H9 (cell line): ENCODE measurements around the gene ZMYM2. TPM values are rescaled to one million over a fixed set of nuclear protein-coding genes. Genes with fewer than 3 reads are reported as not detected.

Experiments used
- DNase-seq: peaks from one replicate; pipeline ENCODE4 v3.0.0-alpha.2; 2017
- H2AFZ ChIP-seq: one replicate; pipeline ENCODE4 v1.6.1; 2013; ENCODE audit warnings: mild to moderate bottlenecking, low read length, control low read depth, moderate library complexity
- H2AK5ac ChIP-seq: 2 replicates; pipeline ENCODE4 v1.6.1; 2013; ENCODE audit warnings: low read length, control low read depth, mixed read lengths; ENCODE audit not compliant: insufficient read length
- H2BK120ac ChIP-seq: one replicate; pipeline ENCODE4 v1.6.1; 2013; ENCODE audit warnings: low read depth, mild to moderate bottlenecking, low read length, control low read depth, inconsistent platforms; ENCODE audit not compliant: poor library complexity, severe bottlenecking
- H2BK12ac ChIP-seq: 2 replicates; pipeline ENCODE4 v1.6.1; 2013; ENCODE audit warnings: low read length, control low read depth, mixed read lengths, low read depth; ENCODE audit not compliant: insufficient read length
- H2BK15ac ChIP-seq: 2 replicates; pipeline ENCODE4 v1.6.1; 2013; ENCODE audit warnings: low read depth, low read length, control low read depth
- H2BK20ac ChIP-seq: one replicate; pipeline ENCODE4 v1.6.1; 2013; ENCODE audit warnings: low read depth, mild to moderate bottlenecking, low read length, control low read depth, inconsistent platforms; ENCODE audit not compliant: poor library complexity, severe bottlenecking
- H2BK5ac ChIP-seq: 2 replicates; pipeline ENCODE4 v1.6.1; 2013; ENCODE audit warnings: low read length, control low read depth, mixed read lengths; ENCODE audit not compliant: insufficient read length
- H3K14ac ChIP-seq: 2 replicates; pipeline ENCODE4 v1.6.1; 2013; ENCODE audit warnings: low read length, control low read depth; ENCODE audit not compliant: insufficient read depth
- H3K18ac ChIP-seq: 2 replicates; pipeline ENCODE4 v1.6.1; 2013; ENCODE audit warnings: low read depth, mild to moderate bottlenecking, mixed read lengths, low read length, control low read depth; ENCODE audit not compliant: insufficient read length
- H3K23ac ChIP-seq: 2 replicates; pipeline ENCODE4 v1.6.1; 2013; ENCODE audit warnings: low read length, control low read depth, mixed read lengths, low read depth; ENCODE audit not compliant: insufficient read length
- H3K23me2 ChIP-seq: 2 replicates; pipeline ENCODE4 v1.6.1; 2013; ENCODE audit warnings: low read depth, mild to moderate bottlenecking, mixed read lengths, low read length, control low read depth; ENCODE audit not compliant: insufficient read length, poor library complexity, severe bottlenecking
- H3K27ac ChIP-seq: 2 replicates; pipeline ENCODE4 v1.5.1; 2013; ENCODE audit warnings: low read length, control low read depth, mixed read lengths, low read depth; ENCODE audit not compliant: insufficient read length
- H3K27me3 ChIP-seq: 2 replicates; pipeline ENCODE4 v1.6.1; 2013; ENCODE audit warnings: low read length, control low read depth, inconsistent platforms; ENCODE audit not compliant: insufficient read depth
- H3K4ac ChIP-seq: 2 replicates; pipeline ENCODE4 v1.6.1; 2013; ENCODE audit warnings: low read depth, mild to moderate bottlenecking, control low read depth, inconsistent platforms, low read length, moderate library complexity
- H3K4me1 ChIP-seq: 2 replicates; pipeline ENCODE4 v1.6.1; 2013; ENCODE audit warnings: low read length, control low read depth, inconsistent platforms; ENCODE audit not compliant: insufficient read depth
- H3K4me2 ChIP-seq: 2 replicates; pipeline ENCODE4 v1.6.1; 2013; ENCODE audit warnings: low read length, control low read depth, mixed read lengths; ENCODE audit not compliant: insufficient read length, insufficient read depth
- H3K56ac ChIP-seq: 2 replicates; pipeline ENCODE4 v1.6.1; 2013; ENCODE audit warnings: low read depth, mild to moderate bottlenecking, mixed read lengths, low read length, control low read depth; ENCODE audit not compliant: insufficient read length
- H3K79me1 ChIP-seq: 2 replicates; pipeline ENCODE4 v1.6.1; 2013; ENCODE audit warnings: low read depth, mild to moderate bottlenecking, moderate library complexity, low read length, control low read depth, inconsistent platforms; ENCODE audit not compliant: insufficient read depth, poor library complexity, severe bottlenecking
- H3K79me2 ChIP-seq: 2 replicates; pipeline ENCODE4 v1.6.1; 2013; ENCODE audit warnings: low read length, control low read depth, inconsistent platforms; ENCODE audit not compliant: insufficient read depth
- H3K9ac ChIP-seq: 2 replicates; pipeline ENCODE4 v1.6.1; 2013; ENCODE audit warnings: low read length, control low read depth, mixed read lengths; ENCODE audit not compliant: insufficient read length; ENCODE audit errors: extremely low read depth
- H3K9me3 ChIP-seq: one replicate; pipeline ENCODE4 v1.6.1; 2013; ENCODE audit warnings: low read depth, low read length, inconsistent platforms; ENCODE audit not compliant: control insufficient read depth
- H3T11ph ChIP-seq: one replicate; pipeline ENCODE4 v1.6.1; 2013; ENCODE audit warnings: mild to moderate bottlenecking, low read length, control low read depth, inconsistent platforms
- H4K20me1 ChIP-seq: one replicate; pipeline ENCODE4 v1.6.1; 2013; ENCODE audit not compliant: control insufficient read depth, insufficient read length, insufficient read depth
- H4K5ac ChIP-seq: 2 replicates; pipeline ENCODE4 v1.6.1; 2013; ENCODE audit warnings: low read depth, mild to moderate bottlenecking, mixed read lengths, low read length, control low read depth; ENCODE audit not compliant: insufficient read length
- H4K8ac ChIP-seq: replicated peaks from 2 replicates; pipeline ENCODE4 v1.6.1; 2013; ENCODE audit warnings: low read length, control low read depth, mixed read lengths, low read depth; ENCODE audit not compliant: insufficient read length
- H4K91ac ChIP-seq: 2 replicates; pipeline ENCODE4 v1.6.1; 2013; ENCODE audit warnings: low read depth, mild to moderate bottlenecking, moderate library complexity, mixed read lengths, low read length, control low read depth; ENCODE audit not compliant: insufficient read length
- H3K27ac Mint-ChIP-seq, 3 experiments: 2 replicates in 2 of 3; 3 replicates in 1 of 3; pipeline ENCODE4 v1.8.0; 2020 to 2021; ENCODE audit warnings: mixed read lengths in 3 of 3, mild to moderate bottlenecking in 1 of 3, moderate library complexity in 1 of 3
- H3K27me3 Mint-ChIP-seq: 2 replicates; pipeline ENCODE4 v1.8.0; 2021; ENCODE audit warnings: low read depth, mild to moderate bottlenecking, moderate library complexity, mixed read lengths
- H3K36me3 Mint-ChIP-seq, 3 experiments: 2 replicates in 2 of 3; 3 replicates in 1 of 3; pipeline ENCODE4 v1.8.0; 2020 to 2021; ENCODE audit warnings: low read depth in 3 of 3, mixed read lengths in 3 of 3; ENCODE audit not compliant: insufficient read depth in 1 of 3
- H3K4me1 Mint-ChIP-seq, 2 experiments: 2 replicates each; pipeline ENCODE4 v1.8.0; 2020; ENCODE audit warnings: mixed read lengths in 2 of 2
- H3K4me3 Mint-ChIP-seq, 2 experiments: 2 replicates in 1 of 2; 3 replicates in 1 of 2; pipeline ENCODE4 v1.8.0; 2020 to 2021; ENCODE audit warnings: mild to moderate bottlenecking in 2 of 2, mixed read lengths in 2 of 2, moderate library complexity in 1 of 2
- H3K9me3 Mint-ChIP-seq, 2 experiments: 2 replicates in 1 of 2; 3 replicates in 1 of 2; pipeline ENCODE4 v1.8.0; 2020; ENCODE audit warnings: mild to moderate bottlenecking in 2 of 2, mixed read lengths in 2 of 2, moderate library complexity in 1 of 2
- WGBS: extraction: QIAGEN DNeasy Blood & Tissue Kit; methylation state at CpG from one replicate; pipeline ENCODE4 v1.1.7; 2013; ENCODE audit warnings: missing lambda C conversion rate, low lambda C conversion rate, mixed read lengths; ENCODE audit not compliant: insufficient read length; ENCODE audit errors: extremely low coverage; 5-methylcytosine and 5-hydroxymethylcytosine counted together
- total RNA-seq: library from RNA; stranded (reverse); gene quantifications from 2 replicates; pipeline ENCODE4 v1.2.1, GENCODE V29; 2021
- TF ChIP-seq, protein P1 (sequence below): fragments of 200-600 bp; sonication (generic); conservative IDR thresholded peaks from 3 replicates; pipeline ENCODE4 v1.8.0; 2021; ENCODE audit warnings: antibody characterized with exemption, mild to moderate bottlenecking

The ZMYM2 gene
- total RNA-seq, 1 experiment from 2014 or later: 173 TPM

DNA sequence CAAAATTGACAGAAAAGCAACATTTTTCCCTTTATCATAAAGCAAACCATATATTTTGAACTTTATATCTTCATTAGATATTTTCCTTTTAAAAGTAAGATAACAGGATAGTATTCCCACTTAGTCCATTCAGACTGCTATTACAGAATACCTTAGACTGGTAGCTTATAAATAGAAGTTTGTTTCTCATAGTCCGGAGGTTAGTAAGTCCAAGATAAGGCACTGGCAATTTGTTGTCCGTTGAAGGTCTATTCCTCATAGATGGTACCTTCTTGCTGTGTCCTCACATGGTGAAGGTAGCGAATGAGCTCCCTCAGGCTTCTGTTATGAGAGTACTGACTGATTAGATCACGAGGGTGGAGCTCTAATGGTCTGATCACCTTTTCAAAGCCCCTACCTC is 70.4 kb downstream of the ZMYM2 start:
- Histone ChIP-seq H2AFZ (no peak overlapping the region), H3K4ac (no peak overlapping the region), H2BK12ac (no peak overlapping the region), H3K4me1 (no peaks in the 10 kb centered on the region), H3K56ac (no peak overlapping the region), H2BK120ac (no peak overlapping the region), H3K27ac (no peak overlapping the region), H4K5ac (no peak overlapping the region), H4K20me1 (no peaks in the 10 kb centered on the region), H3K9ac (no peak overlapping the region), H2AK5ac (no peak overlapping the region), H4K91ac (no peak overlapping the region), H2BK15ac (no peak overlapping the region), H3K23me2 (no peaks in the 10 kb centered on the region), H3K23ac (no peak overlapping the region), H3K27me3 (no peaks in the 10 kb centered on the region), H3K9me3 (no peaks in the 10 kb centered on the region), H3K79me1 (no peaks in the 10 kb centered on the region), H2BK20ac (no peak overlapping the region), H3K14ac (no peak overlapping the region), H3T11ph (no peak overlapping the region), H4K8ac (no peak overlapping the region), H3K4me2 (no peak overlapping the region), H3K79me2 (no peaks in the 10 kb centered on the region), H2BK5ac (no peak overlapping the region), H3K18ac (no peak overlapping the region)
- no peak overlapping the region for H3K4me3 Mint-ChIP-seq
- no peak overlapping the region for H3K27ac Mint-ChIP-seq
- H3K36me3 Mint-ChIP-seq: peaks cover 24 to 74% (median 57%) of the 10 kb centered on the region in 3 experiments; a peak in 6 of 7 replicates
- no peaks in the 10 kb centered on the region for H3K9me3 Mint-ChIP-seq
- TF ChIP-seq, protein P1, sequence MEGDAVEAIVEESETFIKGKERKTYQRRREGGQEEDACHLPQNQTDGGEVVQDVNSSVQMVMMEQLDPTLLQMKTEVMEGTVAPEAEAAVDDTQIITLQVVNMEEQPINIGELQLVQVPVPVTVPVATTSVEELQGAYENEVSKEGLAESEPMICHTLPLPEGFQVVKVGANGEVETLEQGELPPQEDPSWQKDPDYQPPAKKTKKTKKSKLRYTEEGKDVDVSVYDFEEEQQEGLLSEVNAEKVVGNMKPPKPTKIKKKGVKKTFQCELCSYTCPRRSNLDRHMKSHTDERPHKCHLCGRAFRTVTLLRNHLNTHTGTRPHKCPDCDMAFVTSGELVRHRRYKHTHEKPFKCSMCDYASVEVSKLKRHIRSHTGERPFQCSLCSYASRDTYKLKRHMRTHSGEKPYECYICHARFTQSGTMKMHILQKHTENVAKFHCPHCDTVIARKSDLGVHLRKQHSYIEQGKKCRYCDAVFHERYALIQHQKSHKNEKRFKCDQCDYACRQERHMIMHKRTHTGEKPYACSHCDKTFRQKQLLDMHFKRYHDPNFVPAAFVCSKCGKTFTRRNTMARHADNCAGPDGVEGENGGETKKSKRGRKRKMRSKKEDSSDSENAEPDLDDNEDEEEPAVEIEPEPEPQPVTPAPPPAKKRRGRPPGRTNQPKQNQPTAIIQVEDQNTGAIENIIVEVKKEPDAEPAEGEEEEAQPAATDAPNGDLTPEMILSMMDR: no peak
- no peaks in the 10 kb centered on the region for H3K4me1 Mint-ChIP-seq
- WGBS: no CpG with 5 or more reads among the region's 4 CpGs
- H3K27me3 Mint-ChIP-seq: no peaks in the 10 kb centered on the region
- DNase-seq: no peak
